T47D (cell line): ENCODE measurements around the gene ARHGAP5.

ENCODE experiments used
- DNase-seq, 2 experiments: peaks; one replicate each; pipeline versions ENCODE4 v3.0.0 to v3.0.0-alpha.2; 2011 to 2012; ENCODE audit warnings: low read depth in 1 of 2, low spot score in 1 of 2
- JUND ChIP-seq: IDR thresholded peaks from 2 replicates; pipeline ENCODE4 v1.6.1; 2012; ENCODE audit warnings: low read depth
- in situ Hi-C: cut with HindIII; loops from 2 replicates; pipeline ENCODE4 v1.10.0; 2016; ENCODE audit warnings: low sequenced_read_pairs, low pct_unique_long_range_greater_than_20kb

The ARHGAP5 gene

DNA sequence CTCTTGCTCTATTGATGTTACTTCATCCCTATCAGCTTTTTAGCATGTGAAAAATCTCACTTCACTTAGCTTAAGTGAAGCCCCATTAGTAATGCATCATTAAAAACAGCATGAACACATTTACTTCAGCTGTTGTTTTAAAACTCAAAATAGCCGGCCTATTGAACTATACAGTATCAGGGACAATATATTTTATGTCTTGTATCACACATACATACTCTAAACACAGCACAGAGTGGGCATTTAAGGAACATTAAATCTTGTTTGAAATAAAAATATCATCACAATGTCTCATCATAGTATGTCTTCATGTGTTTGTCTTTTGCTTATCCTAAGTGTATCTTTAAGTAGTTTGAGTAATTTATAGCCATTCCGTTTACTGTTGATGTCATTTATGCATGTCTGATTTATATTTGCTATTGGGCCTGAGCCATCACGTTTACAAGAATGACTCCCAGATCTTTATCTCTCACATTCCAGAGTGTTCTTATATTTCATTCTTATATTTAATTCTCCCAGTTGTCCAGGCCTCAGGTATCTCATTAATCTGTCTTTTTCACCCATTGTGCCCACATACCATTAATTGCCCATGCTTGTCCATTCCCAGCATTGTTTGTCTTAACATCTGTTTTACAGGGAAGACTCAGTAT is 57.5 kb downstream of the ARHGAP5 start:
- peak; percentile 30 to 78 for DNase-seq
- peak; percentile 94 for TF ChIP-seq JUND
- in situ Hi-C loops = no loop called here

DNA sequence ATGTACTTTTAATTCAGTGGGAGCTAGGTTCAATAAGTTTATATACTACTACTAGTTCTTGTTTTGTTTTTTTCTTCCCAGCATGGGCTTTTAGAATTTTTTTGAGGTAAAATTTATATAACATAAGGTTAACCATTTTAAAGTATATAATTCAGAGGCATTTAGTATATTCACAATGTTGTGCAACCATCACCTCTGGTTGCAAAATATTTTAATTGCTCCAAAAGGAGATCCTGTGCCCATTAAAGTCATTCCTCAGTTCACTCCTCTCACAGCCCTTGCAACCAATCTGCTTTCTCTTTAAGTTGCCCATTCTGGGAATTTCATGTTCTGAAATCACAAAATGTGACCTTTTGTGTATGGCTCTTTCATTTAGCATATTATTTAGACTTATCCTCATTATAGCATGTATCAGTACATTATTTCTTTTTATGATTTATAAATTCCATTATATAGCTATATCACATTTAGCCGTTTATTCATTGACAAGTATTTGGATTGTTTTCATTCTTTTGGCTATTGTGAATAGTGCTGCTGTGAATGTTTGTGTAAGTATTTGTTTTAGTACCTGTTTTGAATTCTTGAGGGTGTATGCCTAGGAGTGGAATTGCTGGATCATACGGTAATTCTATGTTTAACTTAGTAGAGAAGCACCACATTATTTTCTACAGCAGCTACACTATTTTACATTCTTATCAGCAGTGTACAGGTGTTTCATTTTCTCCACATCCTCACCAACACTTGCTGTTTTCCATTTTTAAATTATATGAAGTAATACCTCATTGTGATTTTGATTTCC is 59.1 kb downstream of the ARHGAP5 start:
- in situ Hi-C loops = no loop called here
- TF ChIP-seq JUND = no peak
- DNase-seq = peak in 1 of 2 experiments; percentile 15

DNA sequence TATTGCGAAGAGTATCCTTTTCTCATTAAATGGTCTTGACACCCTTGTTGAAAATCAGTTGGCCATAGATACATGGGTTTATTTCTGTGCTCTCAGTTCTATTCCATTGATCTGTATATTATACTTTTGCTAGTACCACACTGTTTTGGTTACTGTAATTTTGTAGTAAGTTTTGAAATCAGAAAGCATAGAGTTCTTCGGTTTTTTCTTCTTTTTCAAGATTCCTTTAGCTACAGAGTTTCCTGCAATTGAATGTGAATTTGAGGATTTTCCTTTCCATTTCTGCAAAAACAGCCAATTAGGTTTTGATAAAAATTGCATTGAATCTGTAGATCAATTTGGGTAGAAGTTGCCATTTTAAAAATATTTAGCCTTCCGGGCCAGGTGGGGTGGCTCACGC is 60.2 kb downstream of the ARHGAP5 start:
- no peak for TF ChIP-seq JUND

DNA sequence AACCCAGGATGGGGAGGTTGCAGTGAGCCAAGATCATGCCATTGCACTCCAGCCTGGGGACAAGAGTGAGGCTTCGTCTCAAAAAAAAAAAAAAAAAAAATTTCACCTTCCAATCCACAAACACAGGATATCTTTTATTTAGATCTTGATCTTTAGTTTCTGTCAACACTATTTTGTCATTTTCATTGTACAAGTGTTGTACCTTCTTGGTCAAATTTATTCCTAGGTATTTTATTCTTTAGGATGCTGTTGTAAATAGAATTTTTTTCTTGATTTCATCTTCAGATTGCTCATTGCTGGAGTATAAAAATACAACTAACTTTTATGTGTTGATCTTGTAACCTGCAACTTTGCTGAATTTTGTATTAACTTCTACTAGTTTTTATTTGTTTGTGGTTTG is 60.8 kb downstream of the ARHGAP5 start:
- in situ Hi-C loops = no loop called here
- TF ChIP-seq JUND = no peak
- no peak for DNase-seq

More for the DNA sequence above, 60.2 kb downstream of the ARHGAP5 start:
- in situ Hi-C loops = no loop called here
- DNase-seq = no peak

DNA sequence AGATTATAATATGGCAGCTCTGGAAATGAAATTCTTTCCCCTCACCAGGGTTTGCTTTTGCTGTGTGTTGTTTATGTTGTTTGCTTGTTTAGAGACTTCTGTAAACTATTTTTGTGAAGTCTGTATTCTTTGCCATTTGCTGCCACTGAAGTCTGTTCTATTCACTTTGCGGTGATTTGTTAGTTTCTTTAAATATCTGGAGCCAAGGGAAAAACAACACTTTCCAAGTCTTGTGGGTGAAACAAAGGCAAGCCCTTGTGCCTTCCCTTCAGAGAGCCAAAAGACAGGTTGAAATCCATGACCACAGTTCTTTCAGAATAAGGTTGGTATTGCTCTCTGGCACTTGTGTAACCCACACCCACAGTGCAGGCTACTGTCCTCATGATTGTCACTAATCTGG is 65.2 kb downstream of the ARHGAP5 start:
- DNase-seq = no peak
- in situ Hi-C loops = no loop called here
- no peak for TF ChIP-seq JUND

DNA sequence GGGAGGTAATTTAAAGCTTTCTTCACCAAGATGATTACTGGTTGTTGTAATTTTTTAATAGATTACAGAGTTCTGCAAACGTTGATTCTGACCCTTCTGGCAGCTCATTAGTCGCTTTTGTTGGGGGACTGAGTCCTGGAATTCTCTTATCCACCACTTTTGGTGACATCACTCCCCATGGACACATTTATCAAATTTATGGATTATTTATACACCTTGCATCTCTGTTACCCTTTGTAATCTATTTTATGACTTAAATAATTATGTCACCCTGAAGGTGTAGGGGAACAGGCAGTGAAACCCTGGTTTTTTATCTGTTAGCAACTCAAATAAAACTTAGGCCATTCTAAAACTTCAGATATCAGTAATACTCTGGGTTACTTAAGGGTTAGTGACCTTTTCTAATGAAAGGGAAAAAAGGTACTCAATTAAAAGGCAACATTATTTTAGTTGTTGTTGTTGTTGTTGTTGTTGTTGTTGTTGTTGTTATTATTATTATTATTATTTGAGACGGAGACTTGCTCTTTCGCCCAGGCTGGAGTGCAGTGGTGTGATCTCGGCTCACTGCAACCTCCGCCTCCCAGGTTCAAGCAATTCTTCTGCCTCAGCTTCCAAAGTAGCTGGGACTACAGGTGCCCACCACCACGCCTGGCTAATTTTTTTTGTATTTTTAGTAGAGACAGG is 65.8 kb downstream of the ARHGAP5 start:
- no peak for TF ChIP-seq JUND
- no peak for DNase-seq
- in situ Hi-C loops = no loop called here

DNA sequence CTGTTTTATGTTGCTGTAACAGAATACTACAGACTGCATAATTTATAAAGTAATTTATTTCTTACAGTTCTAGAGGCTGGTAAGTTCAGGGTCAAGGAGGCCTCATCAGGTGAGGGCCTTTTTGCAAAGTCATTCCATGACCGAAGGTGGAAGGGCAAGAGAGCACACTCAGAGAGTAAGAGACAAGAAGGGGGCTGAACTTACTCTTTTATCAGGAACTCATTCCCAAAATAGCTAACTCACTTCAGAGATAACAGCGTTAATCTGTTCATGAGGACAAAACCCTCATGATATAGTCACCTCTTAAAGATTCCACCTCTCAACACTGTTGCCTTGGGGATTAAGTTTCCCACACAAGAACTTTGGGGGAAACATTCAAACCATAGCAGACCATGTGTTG is 73.3 kb downstream of the ARHGAP5 start:
- TF ChIP-seq JUND = no peak
- DNase-seq = no peak
- in situ Hi-C loops = no loop called here

DNA sequence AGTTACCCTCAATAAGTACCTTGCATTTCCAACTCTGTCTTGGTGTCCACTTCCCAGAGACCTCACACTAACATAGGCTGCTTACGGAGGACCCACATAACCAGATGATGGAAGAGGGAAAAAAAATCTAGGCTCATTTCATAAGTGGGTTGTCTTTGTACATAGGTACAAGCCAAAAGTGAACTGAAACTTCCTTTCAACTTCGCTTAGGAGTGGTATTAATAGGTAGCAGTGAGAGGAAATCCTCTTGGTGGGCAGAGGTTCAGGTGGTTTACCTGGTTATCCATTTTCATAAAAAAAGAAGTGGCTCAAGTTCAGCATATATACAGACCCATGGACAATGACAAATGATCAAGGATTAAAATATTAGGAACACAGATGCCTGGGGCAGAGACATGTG is 88.9 kb downstream of the ARHGAP5 start:
- in situ Hi-C loops = no loop called here
- TF ChIP-seq JUND = no peak
- no peak for DNase-seq

DNA sequence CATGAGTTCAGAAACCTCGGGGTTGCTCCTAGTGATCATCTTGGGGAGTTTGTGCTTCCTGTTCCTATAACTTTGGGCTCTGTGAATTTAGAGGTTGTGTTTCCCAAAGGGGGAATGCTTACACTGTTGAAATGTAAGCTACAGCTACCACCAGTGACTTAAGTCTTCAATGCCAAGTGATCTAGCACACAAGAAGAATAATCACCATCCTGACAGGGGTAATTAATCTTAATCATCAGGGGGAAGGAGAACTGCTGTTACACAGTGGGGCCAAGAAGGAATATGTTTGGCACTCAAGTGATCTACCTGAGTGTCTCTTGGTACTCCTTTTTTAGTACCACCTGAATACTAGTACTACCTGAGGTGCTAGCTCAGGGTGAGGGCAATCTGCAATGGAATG is 89.8 kb downstream of the ARHGAP5 start:
- in situ Hi-C loops = no loop called here
- TF ChIP-seq JUND = no peak
- DNase-seq = no peak

DNA sequence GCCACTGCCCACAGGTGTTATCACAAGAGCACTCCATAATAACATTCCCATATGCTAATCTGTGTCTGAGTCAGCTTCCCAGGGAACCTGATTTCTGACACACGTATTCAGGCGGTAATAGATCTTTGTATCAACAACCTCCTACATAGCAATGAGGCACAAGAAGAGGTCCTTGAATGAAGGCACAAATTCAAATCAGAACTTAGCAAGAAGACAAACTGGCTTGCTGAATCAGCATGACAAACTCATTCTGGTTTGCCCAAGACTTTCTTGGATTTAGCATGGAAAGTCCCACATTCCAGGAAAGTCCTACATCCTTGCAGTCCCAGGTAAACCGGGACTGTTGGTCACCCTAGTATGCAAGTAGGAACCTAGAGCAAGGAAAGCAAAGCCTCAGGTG is 90.8 kb downstream of the ARHGAP5 start:
- in situ Hi-C loops = no loop called here

DNA sequence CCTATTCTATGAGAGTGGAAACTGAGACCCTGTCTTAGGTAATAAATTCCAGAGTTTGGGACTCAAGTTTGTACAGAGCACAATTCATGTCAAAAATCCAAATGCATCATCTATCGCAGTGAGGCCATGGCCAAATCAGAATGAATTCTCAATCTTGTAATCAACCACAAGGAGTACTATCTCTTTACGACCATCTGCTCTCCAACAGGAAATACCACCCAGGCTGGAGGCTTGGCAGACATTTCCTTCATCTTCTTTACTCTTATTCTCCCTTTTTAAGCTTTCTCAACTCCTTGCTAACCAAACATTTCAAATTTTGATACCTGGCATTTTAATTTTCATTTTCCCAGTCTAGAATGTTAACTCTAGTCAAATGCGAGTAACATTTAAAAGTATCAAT is 92.1 kb downstream of the ARHGAP5 start:
- TF ChIP-seq JUND = no peak
- no peak for DNase-seq
- in situ Hi-C loops = no loop called here

More for the DNA sequence above, 90.8 kb downstream of the ARHGAP5 start:
- no peak for TF ChIP-seq JUND
- DNase-seq = no peak

DNA sequence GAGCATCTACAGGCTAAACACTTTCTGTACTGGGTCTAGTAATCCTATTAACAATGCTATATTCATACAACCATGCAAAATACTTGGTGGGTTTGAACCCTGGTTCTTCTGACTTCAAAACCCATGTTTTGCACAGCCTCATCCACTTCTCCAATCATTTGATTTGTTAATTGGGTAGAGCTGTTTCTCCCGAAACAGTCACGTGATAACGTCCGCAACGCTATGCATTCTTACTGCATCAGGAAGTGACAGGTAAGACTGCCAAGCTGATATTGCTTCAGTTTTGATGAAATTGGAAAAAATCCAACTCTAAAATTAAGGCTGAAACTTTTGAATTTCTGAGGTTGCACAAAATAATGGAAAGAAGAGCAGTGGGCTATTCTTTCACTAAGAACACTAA is 94.4 kb downstream of the ARHGAP5 start:
- TF ChIP-seq JUND = no peak
- DNase-seq = no peak
- in situ Hi-C loops = no loop called here
